Measurements from ENCODE around the gene COBL. TPM values are rescaled to one million over a fixed set of nuclear protein-coding genes. Genes with fewer than 3 reads are reported as not detected.

COBL gene
- total RNA-seq, 2 donors from 2014 or later, result 1.4 to 1.6 TPM

DNA sequence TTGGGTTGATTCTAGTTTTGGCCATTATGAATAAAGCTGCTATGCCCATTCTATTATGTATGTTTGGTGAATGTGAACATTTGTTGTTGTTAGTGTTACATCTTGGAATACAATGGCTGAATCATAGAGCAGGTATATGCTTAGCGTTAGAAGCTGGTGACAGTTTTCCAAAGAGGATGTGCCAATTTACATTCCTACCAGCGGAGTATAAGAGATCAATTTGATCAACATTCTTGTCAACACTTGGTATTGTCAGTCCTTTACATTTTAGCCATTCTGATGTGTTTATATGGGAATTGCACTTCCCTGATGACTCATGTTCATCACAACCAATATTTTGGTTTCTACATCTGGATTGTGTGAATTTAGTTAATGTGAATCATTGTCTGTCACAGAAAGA lies 37.8 kb upstream of the COBL start:
- no peak for TF ChIP-seq CTCF (IDR thresholded peaks at IDR 0.05)
- Histone ChIP-seq H3K36me3 (no peaks in the 10 kb centered on the region), H3K27ac (no peak overlapping the region), H3K4me1 (ENCODE audit: control insufficient read depth in 1 of 2, low read depth in 2 of 2) (no peaks in the 10 kb centered on the region), H3K4me3 (no peak overlapping the region), H3K9me3 (no peaks in the 10 kb centered on the region), H3K27me3 (replicated peaks; ENCODE audit: insufficient read depth) (no peaks in the 10 kb centered on the region)
- ATAC-seq (ENCODE audit: insufficient number of reproducible peaks, low FRiP score, low read depth) (no peak), DNase-seq (ENCODE audit: low spot score) (no peak)

- Histone ChIP-seq H3K36me3 (no peaks in the 10 kb centered on the region), H3K27me3 (replicated peaks; ENCODE audit: insufficient read depth) (no peaks in the 10 kb centered on the region), H3K27ac (no peak overlapping the region), H3K4me3 (no peak overlapping the region), H3K9me3 (no peaks in the 10 kb centered on the region), H3K4me1 (ENCODE audit: control insufficient read depth in 1 of 2, low read depth in 2 of 2) (no peaks in the 10 kb centered on the region)
- no peak for TF ChIP-seq CTCF (IDR thresholded peaks at IDR 0.05)
- DNase-seq (ENCODE audit: low spot score), result no peak
- ATAC-seq (ENCODE audit: insufficient number of reproducible peaks, low FRiP score, low read depth), result no peak
Observed at GRCh38 chr7:51352174-51353100, 35.8 kb upstream of the COBL start.

DNA sequence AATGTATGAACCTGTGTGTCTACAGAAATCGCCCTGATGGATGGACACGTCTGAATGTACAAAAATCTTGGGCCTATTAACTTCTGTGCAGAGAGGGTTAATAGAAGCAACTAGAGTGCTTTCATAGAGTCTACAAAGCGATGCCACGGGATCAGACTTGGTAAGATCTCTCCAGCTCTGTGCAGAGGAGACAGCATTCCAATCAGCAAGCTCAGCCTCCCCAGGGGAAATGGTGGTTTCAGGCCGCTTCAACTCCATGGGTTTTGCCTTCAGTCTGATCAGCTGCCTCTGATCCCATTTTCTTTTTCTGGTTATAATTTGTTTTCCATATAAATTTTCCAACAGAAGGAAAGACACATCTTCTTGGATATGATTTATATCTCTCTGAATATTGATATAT lies 35.1 kb upstream of the COBL start:
- no peak for TF ChIP-seq CTCF (IDR thresholded peaks at IDR 0.05)
- Histone ChIP-seq H3K36me3 (no peaks in the 10 kb centered on the region), H3K4me3 (no peak overlapping the region), H3K4me1 (ENCODE audit: control insufficient read depth in 1 of 2, low read depth in 2 of 2) (no peaks in the 10 kb centered on the region), H3K9me3 (no peaks in the 10 kb centered on the region), H3K27me3 (replicated peaks; ENCODE audit: insufficient read depth) (no peaks in the 10 kb centered on the region), H3K27ac (no peak overlapping the region)
- no peak for DNase-seq (ENCODE audit: low spot score)
- no peak for ATAC-seq (ENCODE audit: insufficient number of reproducible peaks, low FRiP score, low read depth)

GRCh38 chr7:51350546-51350896 lies 33.9 kb upstream of the COBL start:
- no peak for DNase-seq (ENCODE audit: low spot score)
- no peak for ATAC-seq (ENCODE audit: insufficient number of reproducible peaks, low FRiP score, low read depth)
- H3K27ac ChIP-seq, result no peak overlapping the region
- H3K9me3 ChIP-seq, result no peaks in the 10 kb centered on the region
- H3K4me3 ChIP-seq, result no peak overlapping the region
- no peaks in the 10 kb centered on the region for H3K36me3 ChIP-seq
- no peak for TF ChIP-seq CTCF (IDR thresholded peaks at IDR 0.05)
- H3K27me3 ChIP-seq (replicated peaks; ENCODE audit: insufficient read depth), result no peaks in the 10 kb centered on the region
- H3K4me1 ChIP-seq (ENCODE audit: control insufficient read depth in 1 of 2, low read depth in 2 of 2), result no peaks in the 10 kb centered on the region

DNA sequence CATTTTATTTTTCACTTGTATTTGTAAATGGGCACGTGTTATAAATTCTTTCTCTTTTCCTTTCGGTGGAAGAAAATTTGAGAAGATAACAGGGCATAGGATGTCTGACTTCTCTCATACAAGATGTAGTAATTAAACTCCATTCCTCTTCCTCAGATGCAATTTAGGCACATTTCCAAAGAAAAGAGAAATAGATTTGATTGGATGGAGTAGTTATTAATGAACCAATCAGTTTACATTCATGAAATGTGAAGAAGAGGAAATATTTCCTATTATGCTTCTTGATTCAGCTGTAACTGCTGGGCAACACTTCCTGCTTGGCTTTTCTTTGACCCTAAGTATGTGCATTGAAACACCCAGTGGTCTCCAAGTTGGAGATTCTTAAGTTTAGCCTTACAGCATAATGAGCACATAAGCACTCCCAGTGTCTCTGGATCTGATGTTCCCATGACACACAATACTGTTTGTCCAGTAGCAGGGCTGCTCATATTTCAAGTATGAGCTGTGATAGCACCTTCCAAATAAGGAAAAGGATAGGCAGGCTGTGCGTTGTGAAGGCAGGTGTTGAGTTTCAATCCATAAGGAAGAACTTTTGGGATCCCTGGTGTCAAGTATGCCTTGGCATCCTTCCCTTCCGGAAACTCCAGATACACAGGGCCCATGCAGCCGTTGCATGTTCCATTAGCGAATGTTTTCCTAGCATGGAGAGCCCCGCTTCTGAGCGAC lies 33.4 kb upstream of the COBL start:
- no peak overlapping the region for H3K27ac ChIP-seq
- H3K36me3 ChIP-seq, result no peaks in the 10 kb centered on the region
- H3K27me3 ChIP-seq (replicated peaks; ENCODE audit: insufficient read depth), result no peaks in the 10 kb centered on the region
- H3K4me1 ChIP-seq (ENCODE audit: control insufficient read depth in 1 of 2, low read depth in 2 of 2), result no peaks in the 10 kb centered on the region
- no peaks in the 10 kb centered on the region for H3K9me3 ChIP-seq
- no peak for DNase-seq (ENCODE audit: low spot score)
- no peak overlapping the region for H3K4me3 ChIP-seq
- ATAC-seq (ENCODE audit: insufficient number of reproducible peaks, low FRiP score, low read depth), result no peak
- no peak for TF ChIP-seq CTCF (IDR thresholded peaks at IDR 0.05)

All from thoracic aorta (tissue), 2 donors.